Measurements from ENCODE around the gene P2RY6. TPM values are rescaled to one million over a fixed set of nuclear protein-coding genes. Genes with fewer than 3 reads are reported as not detected.

P2RY6 gene
- total RNA-seq, 1 donor from 2014 or later, result not detected

DNA sequence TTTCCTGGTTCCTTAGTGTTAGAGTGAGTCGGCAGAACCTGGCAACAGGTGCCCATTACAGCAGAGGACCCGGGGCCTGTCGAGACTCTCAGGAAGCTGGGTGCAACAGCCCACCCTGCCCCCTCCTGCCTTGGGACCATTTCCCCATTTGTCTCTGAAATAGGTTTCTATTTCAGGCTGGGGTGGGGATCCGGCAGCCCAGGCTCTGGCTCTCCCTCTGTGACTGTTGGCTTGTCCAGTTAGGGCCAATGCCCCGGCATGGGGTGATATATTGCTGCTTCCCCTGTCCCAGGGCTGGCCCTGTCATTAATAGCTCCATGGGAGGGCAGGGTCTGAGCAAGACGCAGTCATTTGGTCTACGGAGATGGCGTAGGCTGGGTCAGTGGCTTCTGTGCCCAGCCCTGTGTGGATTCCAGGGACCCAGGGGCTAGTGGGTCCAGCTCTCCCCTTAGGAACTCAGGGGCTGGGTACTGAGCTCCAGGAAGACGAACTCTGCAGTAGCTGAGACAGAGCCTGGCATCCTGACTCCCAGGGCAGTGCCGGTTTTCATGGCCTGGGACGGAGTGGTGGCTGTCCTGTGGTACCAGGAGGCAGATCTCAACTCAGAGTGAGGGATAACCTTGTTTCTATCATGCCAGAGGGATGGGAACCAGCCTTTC, 2.7 kb downstream of the P2RY6 start:
- intact Hi-C loops (cut with micrococcal nuclease), result no loop called here

DNA sequence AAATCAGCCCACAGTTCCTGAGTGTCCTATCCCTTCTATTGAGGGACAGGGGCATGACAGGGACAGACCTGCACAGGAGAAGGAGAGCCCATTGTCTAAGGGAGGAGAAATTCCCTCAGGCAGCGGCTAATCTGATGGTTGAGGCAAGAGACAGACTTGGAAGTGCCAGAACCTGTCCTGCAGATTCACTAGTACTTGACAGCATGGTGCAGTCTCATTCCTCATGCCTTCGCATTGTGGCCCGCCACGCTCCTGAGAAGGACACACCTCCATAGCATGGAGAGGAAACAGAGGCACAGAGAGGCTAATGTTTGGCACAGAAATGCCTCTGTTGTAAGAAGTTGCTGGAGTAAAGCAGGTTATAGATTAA, 3.2 kb downstream of the P2RY6 start:
- intact Hi-C loops (cut with micrococcal nuclease), result no loop called here

DNA sequence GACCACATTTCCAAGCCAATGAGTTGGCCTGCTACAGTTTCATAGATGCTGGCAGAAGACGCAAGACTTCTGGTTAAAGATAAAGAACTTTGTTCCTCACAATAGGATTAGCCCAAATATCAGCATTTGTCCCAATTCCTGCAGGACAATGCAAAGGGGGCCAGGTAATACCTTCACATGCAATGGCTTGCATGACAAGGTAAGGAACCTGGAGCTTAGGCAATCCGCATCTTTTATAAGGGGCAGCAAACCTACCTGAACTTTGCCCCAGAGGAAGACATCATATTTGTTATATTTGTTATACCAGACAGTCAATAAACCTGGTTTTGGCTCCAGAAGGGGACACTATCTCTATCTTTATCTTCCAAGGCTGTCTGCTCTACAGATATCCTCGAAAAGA, 5.3 kb downstream of the P2RY6 start:
- intact Hi-C loops (cut with micrococcal nuclease), result no loop called here

- intact Hi-C loops (cut with micrococcal nuclease), result no loop called here
Measured at GRCh38 chr11:73280626-73281025, 8.5 kb downstream of the P2RY6 start.

DNA sequence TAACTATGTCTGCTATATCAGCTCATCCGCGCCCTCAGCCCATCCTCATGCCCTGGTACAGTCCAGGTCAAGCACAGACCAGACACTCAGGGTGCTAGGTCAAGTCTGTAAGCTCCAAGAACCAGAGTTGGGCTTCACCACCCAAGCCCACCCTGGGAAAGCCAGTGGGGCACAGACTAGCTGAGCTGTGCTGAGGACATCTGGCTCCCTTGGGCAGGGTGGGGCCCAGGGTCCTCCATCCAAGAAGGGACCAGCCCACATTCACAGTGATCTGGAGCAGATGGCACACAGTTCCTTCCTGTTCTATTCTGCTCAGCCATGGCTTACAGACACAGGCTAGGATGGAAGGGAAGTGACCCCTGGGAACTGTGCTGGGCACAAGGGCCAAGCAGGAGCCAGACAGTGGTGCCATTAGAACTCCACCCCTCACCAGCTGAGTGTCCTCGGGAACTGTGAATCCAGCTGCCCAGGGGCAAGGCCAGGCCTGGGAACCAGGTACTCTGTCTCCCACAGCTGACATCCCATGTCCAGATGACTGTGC, 9.1 kb downstream of the P2RY6 start:
- intact Hi-C loops (cut with micrococcal nuclease), result no loop called here

- intact Hi-C loops (cut with micrococcal nuclease), result no loop called here
Measured at GRCh38 chr11:73281796-73282660, 9.9 kb downstream of the P2RY6 start.

DNA sequence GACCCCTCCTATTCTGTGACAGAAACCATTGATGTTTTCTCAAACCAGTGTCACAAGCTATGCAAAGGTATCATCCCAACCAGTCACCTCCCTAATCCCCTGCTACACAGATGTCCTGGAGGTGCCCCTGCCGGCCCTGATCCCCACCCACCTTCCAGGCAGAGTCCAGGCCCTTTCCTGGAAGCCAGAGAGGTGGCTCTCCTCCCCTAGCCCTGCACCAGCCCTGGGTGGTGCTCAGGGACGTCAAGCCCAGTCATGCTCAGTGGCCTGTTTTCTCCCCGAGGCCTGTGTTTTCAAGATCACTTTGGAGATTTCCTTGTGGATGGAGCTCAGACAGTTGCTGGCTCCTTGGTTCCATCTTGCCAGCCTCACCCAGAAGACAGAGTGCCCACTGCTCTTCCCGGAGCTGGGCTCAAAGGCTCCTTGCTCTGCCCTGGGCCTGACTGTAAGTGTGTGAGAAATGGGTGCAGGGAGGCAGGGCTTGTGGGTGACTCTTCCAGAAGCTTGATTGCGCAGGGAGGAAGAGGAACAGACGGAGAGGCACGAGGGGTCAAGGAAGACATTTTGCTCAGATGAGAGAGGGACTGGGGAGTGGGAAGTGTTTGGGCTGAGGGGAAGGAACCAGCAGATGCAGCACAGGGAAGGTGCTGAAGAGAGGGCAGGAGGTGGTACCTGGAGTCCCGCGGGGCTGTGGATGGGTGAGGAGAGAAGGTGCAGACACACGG, 11.3 kb downstream of the P2RY6 start:
- intact Hi-C loops (cut with micrococcal nuclease), result no loop called here

DNA sequence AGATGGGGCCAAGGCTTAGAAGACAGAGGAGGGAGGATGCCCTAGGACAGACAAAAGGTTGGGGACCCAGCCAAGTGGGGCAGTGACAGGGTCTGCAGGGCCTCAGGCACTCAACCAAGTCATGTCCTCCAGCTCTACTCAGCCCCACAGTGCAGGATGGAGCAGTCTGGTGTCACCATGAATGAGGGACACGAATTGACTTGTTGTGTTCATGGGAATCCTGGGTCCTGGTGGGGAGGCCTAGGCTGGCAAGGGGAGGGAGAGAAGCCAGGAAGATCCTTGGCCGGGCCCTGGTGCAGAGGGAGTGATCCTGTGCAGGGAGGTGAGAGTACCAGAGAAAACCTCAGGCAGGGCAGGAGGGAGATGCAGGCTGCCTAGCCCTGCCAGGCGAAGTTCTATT, 12.0 kb downstream of the P2RY6 start:
- intact Hi-C loops (cut with micrococcal nuclease), result no loop called here

- intact Hi-C loops (cut with micrococcal nuclease), result no loop called here
Measured at GRCh38 chr11:73285721-73286120, 13.6 kb downstream of the P2RY6 start.

GRCh38 chr11:73286240-73286810, 14.2 kb downstream of the P2RY6 start:
- intact Hi-C loops (cut with micrococcal nuclease), result no loop called here

- intact Hi-C loops (cut with micrococcal nuclease), result no loop called here
Measured at GRCh38 chr11:73287400-73288101, 15.4 kb downstream of the P2RY6 start.

GRCh38 chr11:73288192-73288872, 16.2 kb downstream of the P2RY6 start:
- intact Hi-C loops (cut with micrococcal nuclease), result no loop called here

DNA sequence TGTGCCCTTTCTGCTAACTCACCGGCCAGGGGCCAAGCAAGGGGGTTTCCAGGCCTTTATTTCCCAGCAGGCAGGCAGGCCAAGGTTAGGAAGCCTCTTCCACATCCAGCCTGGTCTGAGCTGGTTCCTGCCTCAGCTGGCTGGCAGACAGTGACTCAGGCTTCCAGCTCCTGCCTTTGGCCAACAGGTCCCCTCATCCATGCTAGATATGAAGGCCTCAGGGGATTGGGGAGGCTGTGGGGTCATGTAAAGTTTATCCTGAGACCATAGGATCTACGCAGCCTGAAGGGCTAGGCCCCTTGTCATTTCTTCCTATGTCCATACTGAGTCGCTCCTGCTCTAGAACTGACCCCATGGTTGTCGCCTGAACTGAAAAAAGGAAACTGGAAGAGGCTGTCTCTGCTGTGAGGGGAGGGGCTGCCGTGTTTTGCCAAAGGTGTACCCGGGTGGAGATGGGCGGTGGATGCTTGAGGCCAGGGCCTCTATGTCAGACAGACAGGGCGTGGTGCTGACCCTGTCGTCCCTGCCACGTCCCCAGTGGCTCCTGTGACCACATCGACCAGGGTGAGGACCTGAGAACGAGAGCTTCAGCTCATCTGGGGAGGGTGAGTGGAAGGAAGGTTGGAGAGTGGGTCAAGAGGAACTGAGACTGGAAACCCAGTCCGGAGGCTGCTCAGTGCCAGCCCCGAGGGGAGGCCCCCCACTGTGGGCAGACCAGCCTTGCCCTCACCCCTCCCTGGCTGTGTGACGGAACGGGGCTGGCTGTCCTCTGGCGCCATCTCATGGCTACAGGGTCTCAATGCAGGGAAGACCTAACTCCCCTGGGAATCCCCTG, 17.0 kb downstream of the P2RY6 start:
- intact Hi-C loops (cut with micrococcal nuclease), result no loop called here

DNA sequence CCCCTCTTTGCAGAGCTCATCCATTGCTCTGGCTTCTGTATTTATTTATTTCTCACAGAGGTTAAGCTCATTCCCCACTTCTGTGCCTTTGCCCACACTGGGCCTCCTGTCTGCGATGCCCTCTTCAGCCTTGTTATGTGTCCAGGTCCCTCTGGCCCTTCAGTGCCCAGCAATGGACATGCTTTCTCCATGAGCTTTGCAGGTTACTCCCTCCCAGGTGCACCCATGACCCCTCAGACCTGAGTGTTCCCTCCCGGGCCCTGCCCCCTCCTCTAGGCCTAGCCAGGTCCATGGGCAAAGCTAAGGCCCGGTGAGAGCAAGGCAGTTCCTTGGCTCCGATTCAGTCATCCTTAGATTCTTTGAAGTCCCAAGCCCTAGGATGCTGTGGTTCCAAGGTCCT, 18.4 kb downstream of the P2RY6 start:
- intact Hi-C loops (cut with micrococcal nuclease), result no loop called here

DNA sequence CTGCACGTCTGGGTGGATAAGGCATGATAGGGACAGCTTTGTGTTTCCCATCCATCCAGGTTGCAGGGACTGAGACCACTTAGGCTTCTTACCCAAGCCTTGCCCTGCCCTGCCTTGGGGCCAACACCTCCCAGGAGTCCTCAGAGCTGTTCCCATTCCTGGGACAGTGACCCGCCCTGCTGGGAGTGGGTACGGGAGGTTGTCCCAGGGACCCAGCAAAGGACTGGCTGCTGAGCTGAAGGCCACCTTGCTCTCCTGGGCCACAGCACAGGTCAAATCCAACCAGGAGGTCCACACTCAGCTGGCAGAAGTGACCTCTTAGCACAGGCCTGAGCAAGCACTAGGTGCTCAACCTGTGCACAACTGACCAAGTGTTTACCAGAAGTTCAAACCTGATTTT, 19.1 kb downstream of the P2RY6 start:
- intact Hi-C loops (cut with micrococcal nuclease), result no loop called here

DNA sequence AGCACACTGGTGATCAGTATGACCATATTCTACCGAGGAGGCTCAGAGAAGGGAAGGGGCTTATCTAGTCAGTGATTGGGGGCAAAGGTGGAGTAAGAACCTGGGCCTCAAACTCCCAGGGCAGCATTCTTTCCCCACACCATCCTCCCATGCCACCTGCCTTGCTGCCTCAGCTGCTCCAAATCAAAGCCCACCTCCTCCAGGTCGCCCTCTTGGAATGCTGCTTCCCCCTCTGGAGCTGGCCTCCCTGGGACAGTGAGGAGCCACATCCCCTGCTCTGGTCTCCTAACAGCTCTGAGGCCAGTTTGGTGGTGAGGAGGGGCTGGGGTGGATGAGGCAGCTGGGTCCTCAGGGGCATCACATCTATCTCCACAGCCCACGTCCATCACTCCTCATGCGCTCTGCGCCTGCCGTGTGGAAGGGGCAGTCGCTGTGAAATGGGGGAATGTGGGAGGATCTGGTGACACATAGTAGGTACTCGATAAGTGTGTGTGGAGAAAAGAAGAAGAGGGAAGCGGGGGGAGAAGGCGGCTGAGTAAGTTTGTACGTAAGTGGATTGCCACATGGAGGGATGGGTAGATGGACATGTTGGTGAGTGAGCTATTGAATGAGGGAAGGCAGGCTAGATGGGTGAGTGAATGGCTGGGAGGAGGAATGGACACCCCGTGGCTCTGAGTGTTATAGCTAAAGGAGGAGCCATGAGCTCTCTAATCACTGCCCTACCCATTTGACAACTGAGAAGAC, 19.8 kb downstream of the P2RY6 start:
- intact Hi-C loops (cut with micrococcal nuclease), result no loop called here

DNA sequence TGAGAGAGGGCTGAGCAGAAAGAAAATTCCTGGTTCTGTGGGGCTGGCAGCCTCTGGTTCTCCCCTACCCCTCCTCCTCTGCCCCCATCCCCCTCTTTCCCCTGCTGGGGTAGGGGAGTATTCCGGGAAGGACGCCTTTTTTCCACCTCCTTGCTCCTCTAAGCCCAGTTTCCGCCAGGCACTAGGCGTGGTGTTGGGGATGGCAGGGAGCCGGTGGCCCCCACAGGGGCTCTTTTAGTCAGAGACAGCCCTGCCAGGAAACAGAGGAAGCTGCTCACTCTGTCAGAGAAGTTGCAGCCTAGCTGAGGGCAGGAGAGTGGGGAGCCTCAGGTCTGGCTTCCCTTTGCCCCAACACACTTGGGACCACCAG, 20.4 kb downstream of the P2RY6 start:
- intact Hi-C loops (cut with micrococcal nuclease), result no loop called here

DNA sequence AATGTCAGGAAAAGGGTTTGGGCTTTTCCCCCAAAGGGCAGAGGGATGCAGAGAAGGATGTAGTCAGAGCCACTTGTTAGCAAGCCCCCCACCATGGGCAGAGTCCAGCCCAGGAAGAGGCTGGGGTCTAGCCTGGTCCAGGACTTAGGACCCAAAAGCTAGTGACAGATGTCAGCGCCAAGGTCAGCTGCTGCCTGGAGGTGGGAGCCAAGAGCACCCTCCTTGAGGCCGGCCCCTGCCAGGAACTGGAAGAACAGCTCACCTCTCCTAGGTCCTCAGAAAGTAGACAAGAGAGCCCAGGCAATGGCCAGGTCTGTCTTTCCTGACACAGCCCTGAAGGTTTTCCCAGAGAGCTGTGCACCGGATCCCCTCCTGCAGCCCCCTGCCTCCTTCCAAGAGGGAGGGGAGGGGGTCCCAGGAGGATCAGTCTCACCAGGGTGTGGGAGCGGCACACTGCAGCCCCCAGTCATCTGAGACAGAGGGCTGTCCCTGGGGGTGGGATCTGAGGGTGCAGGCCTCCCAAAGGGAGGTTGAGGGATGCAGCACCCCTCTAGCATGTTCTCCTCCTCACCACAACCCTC, 21.3 kb downstream of the P2RY6 start:
- intact Hi-C loops (cut with micrococcal nuclease), result no loop called here

All from T-helper 2 cell treated with Interferon-gamma antibody and Interleukin-4, amounts not matched to agents 100 ng/mL and 5 ng/mL, for 36 hours (primary cell).